ENCODE data around the gene DUOXA2.

- TF ChIP-seq ZNF777 (tag by site-specific recombination; IDR thresholded peaks at IDR 0.05; ENCODE audit: borderline replicate concordance): no peak
- no peak for TF ChIP-seq CTCF (tag by site-specific recombination; IDR thresholded peaks at IDR 0.05)
- TF ChIP-seq ZBTB1 (tag by site-specific recombination; IDR thresholded peaks at IDR 0.05): no peak
- TF ChIP-seq ZNF629 (tag by site-specific recombination; IDR thresholded peaks at IDR 0.05): no peak
- TF ChIP-seq ZNF266 (tag by site-specific recombination; IDR thresholded peaks at IDR 0.05; ENCODE audit: low read depth): no peak
- no peak for TF ChIP-seq ZNF394 (tag by site-specific recombination; IDR thresholded peaks at IDR 0.05; ENCODE audit: borderline replicate concordance)
- TF ChIP-seq ZSCAN5A (tag by site-specific recombination; IDR thresholded peaks at IDR 0.05): no peak
- TF ChIP-seq REST (tag by site-specific recombination; IDR thresholded peaks at IDR 0.05): no peak
- TF ChIP-seq ZNF423 (tag by site-specific recombination; IDR thresholded peaks at IDR 0.05): no peak
- TF ChIP-seq ZNF24 (tag by site-specific recombination; IDR thresholded peaks at IDR 0.05): no peak
- no peak for TF ChIP-seq GLIS1 (tag by site-specific recombination; IDR thresholded peaks at IDR 0.05)
These were observed 36.4 kb downstream of the DUOXA2 start for GRCh38 chr15:45150481-45150880.

All from HEK293 (cell line).